T follicular helper cell (primary cell): ENCODE measurements around the gene RPL18A.

Experiments
- DNase-seq: peaks from one replicate; pipeline ENCODE4 v3.0.0-alpha.2; 2020; ENCODE audit warnings: low read depth
- total RNA-seq, 2 experiments: gene quantifications; one replicate each; lab custom pipeline; 2026; lab: John Stamatoyannopoulos, UW

The RPL18A gene
- 651 to 681 reads per million in 2 experiments for total RNA-seq

DNA sequence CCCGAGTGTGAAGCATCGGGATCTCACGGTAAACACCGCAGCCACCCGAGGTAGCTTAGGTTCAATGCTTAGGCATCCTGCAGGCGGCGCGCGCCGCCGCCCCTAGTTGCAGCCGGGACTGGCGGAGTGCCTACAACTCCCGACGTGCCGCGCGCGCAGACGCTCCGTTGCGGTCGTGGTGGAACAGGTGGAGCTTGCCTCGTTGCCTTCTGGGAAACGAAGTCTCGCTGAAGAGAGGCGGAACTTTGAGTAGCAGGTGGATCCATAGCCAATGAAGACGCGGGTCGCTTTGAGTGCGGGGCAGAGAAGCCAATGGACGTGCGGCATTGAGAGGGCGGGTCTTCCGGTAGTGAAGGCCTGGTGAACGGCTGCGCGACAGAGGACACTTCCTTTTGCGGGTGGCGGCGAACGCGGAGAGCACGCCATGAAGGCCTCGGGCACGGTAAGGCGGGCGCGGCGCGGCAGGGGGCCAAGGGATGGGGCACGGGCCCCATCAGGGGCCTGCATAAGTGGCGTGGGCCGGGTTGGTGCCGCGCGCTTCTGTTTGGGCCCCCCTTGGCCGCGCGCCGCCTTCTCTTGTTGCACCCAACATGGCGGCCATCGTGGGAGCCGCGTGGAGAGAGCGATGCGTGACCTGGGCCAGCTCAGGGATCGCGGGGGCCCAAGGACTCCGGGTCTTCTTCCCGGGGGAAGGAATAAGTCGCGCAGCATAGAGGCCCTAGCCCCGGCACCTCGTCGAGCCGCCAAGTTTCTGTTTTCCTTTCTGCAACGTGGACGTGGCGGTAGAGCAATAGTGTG lies at the start of gene RPL18A:
Gene RPL18A (plus strand): TSS at position 378 of the 798 bp plus-strand sequence. CDS start 47 bp downstream, at position 425.
- peak; percentile 99 for DNase-seq

DNA sequence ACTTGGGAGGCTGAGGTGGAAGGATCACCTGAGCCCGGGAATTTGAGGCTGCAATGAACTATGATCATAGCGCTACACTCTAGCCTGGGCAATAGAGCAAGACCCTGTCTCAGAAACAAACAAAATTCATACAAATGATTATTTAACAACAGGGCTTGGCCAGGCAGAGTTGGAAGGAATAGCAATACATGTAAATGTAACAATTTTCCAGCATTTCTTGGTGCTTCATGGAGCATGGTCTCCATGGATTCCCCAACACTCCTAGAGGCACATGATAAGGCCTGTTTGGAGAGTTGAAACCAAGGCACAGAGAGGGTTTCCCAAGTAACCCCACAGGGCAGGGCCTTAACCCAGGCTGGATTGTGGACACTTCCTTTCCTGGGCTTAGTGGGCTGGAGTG lies 48.6 kb upstream of the RPL18A start:
- DNase-seq, result no peak

DNA sequence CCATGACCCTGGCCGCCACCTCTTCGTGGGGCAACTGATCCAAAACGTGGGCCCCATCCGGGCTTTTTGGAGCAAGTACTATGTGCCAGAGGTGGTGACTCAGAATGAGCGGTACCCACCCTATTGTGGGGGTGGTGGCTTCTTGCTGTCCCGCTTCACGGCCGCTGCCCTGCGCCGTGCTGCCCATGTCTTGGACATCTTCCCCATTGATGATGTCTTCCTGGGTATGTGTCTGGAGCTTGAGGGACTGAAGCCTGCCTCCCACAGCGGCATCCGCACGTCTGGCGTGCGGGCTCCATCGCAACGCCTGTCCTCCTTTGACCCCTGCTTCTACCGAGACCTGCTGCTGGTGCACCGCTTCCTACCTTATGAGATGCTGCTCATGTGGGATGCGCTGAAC lies 48.0 kb upstream of the RPL18A start:
- no peak for DNase-seq

DNA sequence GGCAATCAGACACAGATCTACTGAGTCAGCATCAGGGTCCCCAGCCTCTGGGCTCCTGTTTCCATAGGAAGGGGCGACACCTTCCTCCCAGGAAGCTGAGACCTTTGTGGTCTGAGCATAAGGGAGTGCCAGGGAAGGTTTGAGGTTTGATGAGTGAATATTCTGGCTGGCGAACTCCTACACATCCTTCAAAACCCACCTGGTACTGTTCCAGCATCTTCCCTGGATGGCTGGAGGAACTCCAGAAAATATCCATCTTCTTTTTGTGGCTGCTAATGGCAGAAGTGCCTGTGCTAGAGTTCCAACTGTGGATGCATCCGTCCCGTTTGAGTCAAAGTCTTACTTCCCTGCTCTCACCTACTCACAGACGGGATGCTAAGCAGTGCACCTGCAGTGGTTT lies 47.6 kb upstream of the RPL18A start:
- no peak for DNase-seq

DNA sequence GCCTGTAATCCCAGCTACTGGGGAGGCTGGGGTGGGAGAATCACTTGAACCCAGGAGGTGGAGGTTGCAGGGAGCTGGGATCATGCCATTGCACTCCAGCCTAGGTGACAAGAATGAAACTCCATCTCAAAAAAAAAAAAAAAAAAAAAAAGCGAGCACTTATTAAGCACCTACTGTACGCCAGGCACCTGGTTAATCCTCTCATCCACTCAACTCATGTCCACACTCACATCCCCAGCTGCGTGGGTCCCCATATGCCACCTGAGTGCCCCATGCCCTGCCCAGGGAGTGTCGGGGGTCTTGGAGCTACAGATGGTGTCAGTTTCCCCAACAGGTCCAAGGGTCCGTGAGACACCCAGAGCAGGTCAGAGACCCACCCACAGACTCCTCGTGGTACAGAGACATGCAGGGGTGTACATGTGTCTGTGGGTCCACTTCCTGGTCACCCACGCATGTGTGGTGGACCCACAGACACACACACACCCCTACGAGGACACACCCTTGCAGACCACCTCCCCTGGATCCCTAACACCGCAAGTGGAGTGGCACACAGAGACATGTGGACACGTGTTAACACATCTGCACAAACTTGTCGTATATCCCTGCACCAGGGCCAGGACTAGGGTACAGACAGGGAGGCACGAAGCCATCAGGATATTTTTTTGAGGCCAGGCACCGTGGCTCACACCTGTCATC lies 41.9 kb upstream of the RPL18A start:
- no peak for DNase-seq

DNA sequence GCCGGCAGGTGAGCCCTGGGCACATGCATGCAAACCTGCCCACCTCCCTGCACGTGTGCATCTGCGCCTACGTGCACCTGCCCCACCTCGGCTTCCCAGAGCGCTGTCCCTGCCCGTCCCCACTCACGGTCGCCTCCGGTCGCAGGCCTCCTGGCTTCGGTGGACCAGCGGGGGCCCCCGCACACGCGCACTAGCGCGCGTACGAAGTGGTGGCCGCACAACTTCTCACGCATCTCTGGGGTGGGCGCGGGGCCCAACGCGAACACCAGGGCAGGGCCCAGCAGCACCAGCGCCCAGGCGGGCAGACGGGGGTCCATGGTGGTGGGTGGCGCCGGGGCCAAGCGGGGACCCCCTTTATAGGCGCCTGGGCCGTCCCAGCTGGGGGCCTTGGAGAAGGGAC lies 38.5 kb upstream of the RPL18A start, which contains the start of gene INSL3:
Gene INSL3 (minus strand): TSS at position 330 of the 400 bp plus-strand sequence. CDS start 13 bp downstream, at position 317.
- DNase-seq, result no peak

DNA sequence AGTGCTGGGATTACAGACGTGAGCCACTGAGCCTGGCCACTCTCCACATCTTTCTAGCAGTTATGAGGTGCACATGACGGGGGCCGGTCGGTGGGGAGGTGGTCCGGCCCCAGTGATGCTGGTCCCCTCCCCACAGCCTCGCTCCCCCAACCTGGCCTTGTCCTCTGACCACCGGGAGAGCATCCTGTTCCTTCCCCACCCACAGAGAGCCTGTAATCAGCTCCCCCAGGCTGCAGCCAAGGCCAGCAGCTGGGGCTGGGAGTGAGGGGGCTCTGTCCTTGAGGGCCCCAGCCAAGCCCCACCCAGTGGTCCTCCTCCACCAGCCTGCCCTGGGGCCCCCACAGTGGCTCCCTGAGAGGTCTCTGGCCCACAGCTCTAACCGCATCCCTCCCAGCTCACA lies 35.4 kb upstream of the RPL18A start:
- DNase-seq, result no peak

DNA sequence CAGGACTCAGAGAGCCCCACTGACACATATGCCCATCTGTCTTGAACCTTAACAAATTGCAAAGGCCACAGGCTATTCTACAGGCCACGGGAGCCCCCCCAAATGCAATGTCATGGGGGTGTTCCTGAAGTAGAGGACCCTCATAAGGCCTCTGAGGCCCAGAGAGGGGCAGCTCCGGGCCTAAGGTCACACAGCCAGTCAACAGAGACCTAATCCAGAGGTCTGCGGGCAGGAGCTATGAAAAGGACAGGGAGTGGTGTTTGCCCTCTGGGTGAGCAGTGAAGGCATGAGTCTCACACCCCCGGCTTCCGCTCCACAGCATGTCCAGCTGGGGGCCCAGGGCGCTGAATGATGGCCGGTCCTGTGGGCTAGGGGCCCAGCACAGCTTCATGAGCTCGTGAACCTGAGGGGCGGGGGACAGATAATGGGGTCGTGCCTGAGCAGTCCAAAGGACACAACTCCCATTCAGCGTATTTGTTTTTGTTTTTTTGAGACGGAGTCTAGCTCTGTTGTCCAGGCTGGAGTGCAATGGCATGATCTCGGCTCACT lies 33.1 kb upstream of the RPL18A start:
- DNase-seq, result no peak

DNA sequence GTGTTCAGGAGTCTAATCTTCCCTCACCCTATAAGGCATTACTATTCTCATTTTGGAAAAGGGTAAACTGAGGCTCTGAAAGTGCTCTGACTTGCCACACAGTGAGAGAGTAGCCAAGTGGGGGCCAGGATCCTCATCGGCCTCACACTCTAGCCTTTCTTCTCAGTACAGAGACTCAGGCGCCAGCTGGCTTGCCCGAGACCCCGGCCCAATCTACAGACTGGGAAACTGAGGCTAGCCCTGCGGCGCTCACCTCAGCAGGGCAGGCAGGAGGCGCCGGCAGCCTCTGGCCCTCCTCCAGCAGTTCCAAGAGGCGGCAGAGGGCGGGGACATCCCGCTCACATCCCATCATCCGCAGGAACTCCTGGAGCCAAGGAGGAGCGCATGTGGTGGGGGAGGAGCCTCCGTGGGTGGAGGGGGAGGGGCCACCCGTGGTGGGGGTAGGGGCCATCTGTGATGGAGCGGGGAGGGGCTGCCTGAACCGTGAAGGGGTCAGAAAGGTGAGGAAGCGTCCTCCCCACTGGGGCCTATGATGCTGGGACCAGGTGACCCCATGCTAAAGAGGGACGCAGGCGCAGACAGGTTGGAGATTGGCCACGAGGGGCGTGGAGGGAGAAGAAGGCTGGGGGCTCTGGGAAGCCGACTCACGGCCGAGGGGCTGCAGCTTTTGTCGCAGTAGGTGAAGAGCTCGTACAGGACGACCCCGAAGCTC lies 29.7 kb upstream of the RPL18A start:
- no peak for DNase-seq

DNA sequence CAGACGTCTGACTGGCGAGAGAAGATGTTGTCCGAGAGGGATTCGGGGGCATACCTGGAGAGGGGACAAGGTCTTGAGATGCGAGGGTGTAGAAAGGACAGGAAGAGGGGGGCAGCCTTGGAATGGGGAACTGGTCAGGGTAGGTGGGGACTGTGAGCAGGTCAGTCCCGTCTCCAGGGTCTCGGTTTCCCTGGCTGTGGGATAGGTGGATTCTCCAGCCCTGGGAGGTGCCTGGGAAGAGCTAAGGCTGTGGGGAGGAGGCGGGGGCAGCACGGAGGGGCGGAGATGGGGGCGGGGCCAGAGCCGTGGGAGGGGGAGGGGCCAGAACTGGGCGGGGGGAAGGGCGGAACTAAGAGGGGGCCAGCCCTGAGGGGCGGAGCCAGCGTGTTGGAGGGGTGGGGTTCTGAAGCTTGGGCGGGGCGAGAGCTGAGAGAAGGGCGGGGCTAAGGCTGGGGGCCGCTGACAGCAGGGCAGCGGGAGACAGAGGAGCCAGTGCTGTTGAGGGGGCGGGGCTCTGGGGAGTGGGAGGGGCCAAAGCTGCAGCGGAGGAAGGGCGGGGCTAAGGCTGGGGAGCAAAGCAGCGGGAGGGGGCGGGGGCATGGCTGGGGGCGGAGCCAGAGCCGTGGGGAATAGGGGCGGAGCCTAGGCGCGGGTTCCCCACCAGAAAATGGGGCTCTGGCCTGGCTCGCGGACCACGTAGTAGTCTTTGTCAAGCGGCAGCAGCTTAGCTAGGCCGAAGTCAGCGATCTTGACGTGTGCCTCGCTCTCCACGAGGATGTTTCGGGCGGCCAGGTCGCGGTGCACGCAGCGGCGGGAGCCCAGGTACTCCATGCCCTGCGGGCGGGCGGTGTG lies 28.9 kb upstream of the RPL18A start:
- peak; percentile 32 for DNase-seq

DNA sequence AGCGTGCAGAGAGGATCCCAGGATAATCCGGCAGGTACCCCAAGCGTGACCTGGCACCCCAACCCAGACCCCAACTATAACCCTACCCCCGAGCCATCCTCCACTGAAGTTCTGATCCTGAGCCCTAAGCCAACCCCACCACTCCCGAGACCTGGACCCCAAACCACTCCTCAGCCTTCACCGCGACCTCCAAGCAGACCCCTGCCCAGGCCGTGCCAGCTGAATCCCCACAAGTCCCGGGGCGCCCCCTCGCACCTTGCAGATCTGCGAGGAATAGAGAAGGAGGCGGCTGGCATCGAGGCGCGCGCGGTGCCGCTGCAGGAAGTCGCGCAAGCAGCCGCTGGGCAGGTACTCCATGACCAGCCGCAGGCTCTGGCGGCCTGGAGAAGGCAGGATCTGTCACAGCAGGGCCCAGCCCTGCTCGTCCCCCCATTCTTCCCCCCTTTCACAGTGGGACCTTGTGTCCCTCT lies 28.3 kb upstream of the RPL18A start:
- no peak for DNase-seq

DNA sequence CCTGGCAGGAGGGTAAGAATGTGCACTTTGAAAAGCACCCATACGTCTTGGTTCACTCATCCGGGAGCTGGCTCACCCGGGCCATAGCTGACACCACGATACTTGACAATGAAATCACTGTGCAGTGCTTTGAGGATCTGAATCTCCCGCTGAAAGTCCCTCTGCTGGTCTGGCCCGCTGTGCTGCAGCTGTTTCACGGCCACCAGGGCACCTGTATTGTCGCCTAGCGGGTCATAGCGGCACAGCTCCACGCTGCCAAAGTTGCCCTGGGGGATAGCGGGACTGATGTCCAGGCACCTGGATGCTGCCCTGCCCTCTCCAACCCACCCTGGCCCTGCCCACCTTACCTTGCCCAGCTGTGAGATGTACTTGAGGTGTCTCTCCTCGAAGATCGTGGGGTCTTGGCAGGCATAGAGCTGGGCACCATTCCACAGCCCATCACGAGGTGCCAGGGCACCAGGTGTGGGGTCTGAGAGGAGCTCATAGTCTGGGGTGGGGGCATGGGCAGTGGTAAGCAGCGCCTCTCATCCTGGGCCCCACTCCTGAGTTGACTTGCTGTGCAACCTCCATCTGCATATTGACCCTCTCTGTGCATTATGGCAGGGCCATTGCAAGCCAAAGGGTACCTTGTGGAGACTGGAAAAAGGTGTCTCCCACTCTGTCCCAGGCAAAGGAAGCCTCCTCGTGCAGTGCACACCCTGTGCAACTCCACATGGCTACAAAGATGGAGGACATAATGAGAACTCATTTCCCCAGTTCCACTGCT lies 27.1 kb upstream of the RPL18A start:
- no peak for DNase-seq

DNA sequence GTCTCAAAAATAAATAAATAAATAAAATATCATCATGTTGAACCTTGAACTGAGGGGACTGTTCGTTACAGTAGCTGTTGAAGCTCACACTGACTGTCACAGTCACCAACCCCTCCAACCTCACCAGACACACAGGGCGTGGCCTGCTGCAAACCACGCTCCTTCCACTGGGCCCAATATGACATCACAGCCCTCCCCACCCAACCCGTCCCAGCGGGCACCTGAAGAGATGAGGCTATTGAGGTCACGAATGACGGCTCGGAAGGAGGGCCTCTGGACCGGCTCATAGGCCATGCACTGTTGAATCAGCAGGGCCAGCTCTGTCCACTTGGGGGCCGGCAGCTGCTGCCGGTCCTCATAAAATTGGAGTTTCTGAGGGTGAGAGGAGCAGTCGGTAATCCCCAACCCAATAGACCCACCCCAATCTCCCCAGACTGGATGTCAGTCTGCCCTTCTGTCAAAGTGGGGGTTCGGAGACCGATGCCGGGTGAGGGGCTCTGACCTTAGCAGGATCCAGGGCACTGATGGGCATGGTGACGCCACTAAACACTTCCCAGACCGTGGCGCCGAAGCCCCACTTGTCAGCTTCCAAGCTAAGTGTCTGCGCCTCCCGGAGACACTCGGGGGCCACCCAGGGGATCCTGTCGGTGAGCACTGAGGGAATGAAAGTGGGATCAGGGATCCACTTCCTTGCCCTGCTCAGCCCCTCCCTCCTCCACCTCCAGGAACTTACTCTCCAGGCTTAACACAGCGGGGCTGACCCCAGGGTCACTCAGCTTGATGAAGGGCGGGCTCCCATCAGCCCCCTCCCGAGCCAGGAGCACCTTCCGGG lies 25.1 kb upstream of the RPL18A start:
- DNase-seq, result no peak

DNA sequence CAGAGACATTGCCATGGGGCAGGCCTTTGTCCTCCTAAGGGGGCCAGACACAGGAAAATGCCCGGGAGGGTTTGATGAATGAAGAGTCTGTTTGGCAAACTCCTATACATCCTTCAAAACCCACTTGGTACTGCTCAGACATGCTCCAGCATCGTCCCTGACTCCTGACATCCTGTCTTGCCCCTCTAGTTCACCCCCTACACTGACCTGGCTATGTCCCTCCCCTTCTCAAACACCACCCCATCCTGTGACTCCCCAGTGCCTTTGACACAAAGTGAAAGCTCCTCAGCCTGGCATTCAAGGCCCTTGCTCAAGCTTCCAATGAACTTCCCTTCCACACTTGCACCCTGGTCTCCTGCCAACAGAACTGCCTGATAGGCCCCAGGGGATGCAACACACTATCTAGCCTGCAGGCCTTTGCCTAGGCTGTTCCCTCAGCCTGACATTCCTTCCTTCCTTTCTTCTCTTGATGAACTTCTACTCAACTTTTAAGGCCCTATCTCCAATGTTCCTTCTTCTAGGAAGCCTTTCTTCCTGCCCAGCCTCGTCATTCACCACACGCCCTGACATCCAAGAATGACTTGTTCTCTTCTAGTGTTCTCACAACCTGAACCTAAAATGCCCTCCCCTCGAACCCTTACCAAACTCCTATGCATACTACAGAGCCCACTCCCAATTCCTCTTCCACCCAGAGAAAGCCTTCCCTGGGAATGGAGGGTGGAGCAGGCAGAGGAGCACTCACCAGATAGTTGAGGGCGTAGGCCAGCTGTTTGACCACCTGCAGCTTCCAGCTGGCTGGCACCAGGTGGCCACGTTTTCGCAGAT lies 24.3 kb upstream of the RPL18A start:
- no peak for DNase-seq

DNA sequence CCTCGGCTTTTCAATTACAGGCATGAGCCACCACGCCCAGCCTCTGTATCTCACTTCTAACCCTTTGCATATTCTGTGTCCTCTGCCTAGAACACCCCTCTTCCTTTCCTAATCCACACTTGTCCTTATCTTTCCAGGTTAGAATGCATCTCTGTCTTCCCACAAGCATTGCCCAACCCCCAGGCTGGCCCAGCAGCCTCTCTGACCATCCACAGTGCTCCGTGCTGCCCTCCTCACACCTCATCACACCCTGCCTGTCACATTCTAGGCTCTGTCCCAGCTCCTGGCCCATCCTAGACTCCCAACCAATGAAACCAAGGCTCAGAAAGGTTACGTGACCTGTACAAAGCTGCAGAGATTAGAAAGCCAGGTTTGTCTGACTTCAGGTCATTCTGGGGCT lies 23.2 kb upstream of the RPL18A start:
- no peak for DNase-seq

DNA sequence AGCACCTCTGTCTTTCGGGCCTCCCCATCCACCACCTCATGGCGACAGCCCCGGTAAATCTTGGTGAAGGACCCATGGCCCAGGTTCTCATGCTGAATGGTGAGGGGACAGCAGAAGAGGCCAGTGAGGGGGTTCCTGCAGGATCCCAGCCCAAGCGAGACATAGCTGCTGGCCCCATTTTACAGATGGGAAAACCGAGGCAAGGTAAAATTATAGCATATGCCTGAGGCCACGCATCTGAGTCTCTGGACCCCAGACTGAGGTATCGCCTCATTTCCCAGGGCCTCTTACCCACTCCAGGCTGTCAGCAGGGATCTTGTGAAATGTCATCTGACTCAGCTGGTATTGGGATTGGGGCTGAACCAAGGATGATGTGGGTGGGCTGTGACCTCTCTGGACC lies 21.7 kb upstream of the RPL18A start:
- no peak for DNase-seq

DNA sequence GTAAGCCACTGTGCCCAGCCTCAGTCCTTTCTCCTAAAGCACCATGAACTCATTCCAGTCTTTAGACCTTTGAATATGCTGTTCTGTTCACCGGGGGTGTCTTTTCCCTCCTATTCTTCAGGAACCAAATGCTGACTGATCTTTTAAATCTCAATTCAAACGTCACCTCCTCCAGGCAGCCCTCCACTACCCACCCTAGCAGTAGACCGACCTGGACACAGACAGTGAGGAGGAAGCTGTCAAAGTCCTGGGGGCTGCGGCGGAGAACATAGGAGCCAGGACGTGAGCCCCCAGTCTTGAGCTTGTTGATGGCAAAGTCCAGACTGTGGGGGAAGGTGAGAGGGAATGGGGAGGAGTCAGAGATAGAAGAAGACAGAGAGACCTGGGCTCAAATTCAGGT lies 19.7 kb upstream of the RPL18A start:
- DNase-seq, result no peak

DNA sequence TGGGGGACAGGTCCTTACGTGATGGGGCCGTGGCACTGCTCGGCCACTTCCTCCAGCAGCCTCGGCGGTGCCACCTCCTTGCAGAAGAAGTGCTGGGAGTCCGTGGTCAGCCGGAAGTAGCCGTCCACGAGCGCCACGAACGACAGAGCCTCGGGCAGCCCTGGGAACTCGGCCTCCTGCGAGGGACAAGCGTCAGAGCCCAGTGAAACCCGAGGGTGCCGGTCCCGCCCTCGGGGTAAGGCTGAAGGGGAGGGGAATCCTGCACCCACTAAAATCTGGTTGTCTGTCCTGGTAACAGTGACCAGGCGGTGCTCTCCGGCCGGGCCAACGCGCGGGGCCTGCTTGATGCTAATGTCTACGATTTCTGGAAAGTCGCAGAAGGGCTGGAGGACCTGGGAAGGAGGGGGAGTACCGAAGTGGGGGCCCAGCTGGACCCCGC lies 18.3 kb upstream of the RPL18A start:
- DNase-seq, result no peak
